GM12878 (cell line): ENCODE results near the gene PCDHGA10. TPM values are rescaled to one million over a fixed set of nuclear protein-coding genes. Genes with fewer than 3 reads are reported as not detected.

ENCODE experiments used
- ASH2L ChIP-seq: fragments of 300-600, 200-600 bp; sonication (generic); IDR thresholded peaks from 2 replicates; pipeline ENCODE4 v1.6.1; 2017; ENCODE audit warnings: low read depth, mild to moderate bottlenecking, borderline replicate concordance
- FOXK2 ChIP-seq: fragments of 450-650 bp; IDR thresholded peaks from 2 replicates; pipeline ENCODE4 v1.6.1; 2017; ENCODE audit warnings: mild to moderate bottlenecking, moderate library complexity
- IKZF1 ChIP-seq: fragments of 450-650 bp; conservative IDR thresholded peaks from 2 replicates; pipeline ENCODE4 v1.6.1; 2017; ENCODE audit warnings: antibody characterized with exemption, mild to moderate bottlenecking
- IRF4 ChIP-seq: IDR thresholded peaks from 2 replicates; pipeline ENCODE4 v1.6.1; 2011; ENCODE audit warnings: low read depth, low read length
- MEF2B ChIP-seq: fragments of 450-650 bp; IDR thresholded peaks from 2 replicates; pipeline ENCODE4 v1.6.1; 2018; ENCODE audit warnings: mild to moderate bottlenecking, moderate library complexity; ENCODE audit not compliant: partially characterized antibody, poor library complexity, severe bottlenecking
- NR2F1 ChIP-seq: fragments of 450-650 bp; conservative IDR thresholded peaks from 2 replicates; pipeline ENCODE4 v1.6.1; 2017; ENCODE audit warnings: mild to moderate bottlenecking
- NRF1 ChIP-seq: conservative IDR thresholded peaks from 2 replicates; pipeline ENCODE4 v1.6.1; 2011; ENCODE audit warnings: mild to moderate bottlenecking, low read depth, low read length, improper control_type of control experiment
- SMAD5 ChIP-seq: IDR thresholded peaks from 2 replicates; pipeline ENCODE4 v1.6.1; 2016; ENCODE audit warnings: antibody characterized with exemption, low read depth
- ZBTB40 ChIP-seq: fragments of 450-650 bp; IDR thresholded peaks from 2 replicates; pipeline ENCODE4 v1.6.1; 2016; ENCODE audit warnings: mild to moderate bottlenecking, moderate library complexity, borderline replicate concordance
- ZNF217 ChIP-seq: fragments of 450-650 bp; IDR thresholded peaks from 2 replicates; pipeline ENCODE4 v1.6.1; 2017; ENCODE audit warnings: antibody characterized with exemption, mild to moderate bottlenecking
- polyA plus RNA-seq, 11 experiments: library from polyadenylated mRNA; depleted of rRNA in 4 of 11; unstranded in 6 of 11; stranded (reverse) in 5 of 11; fragments of >200 nt; fragmentation: Nextera tagmentation in 4 of 11; fragmentation: Illumina TruSeq in 1 of 11; extraction: Ambion mirVana in 4 of 11; extraction: Trizol in 1 of 11; gene quantifications; 1 replicate in 1 of 11; 2 replicates in 10 of 11; pipeline versions ENCODE4 v1.2.1 to v1.2.3, GENCODE V29; 2011 to 2016; ENCODE audit warnings: inconsistent platforms in 2 of 11, missing spikeins in 2 of 11, low read depth in 1 of 11
- total RNA-seq, 4 experiments: library from RNA; depleted of rRNA in 3 of 4; stranded (reverse); fragments of >200 nt in 3 of 4; fragmentation: Illumina TruSeq in 1 of 4; extraction: Trizol in 1 of 4; gene quantifications; 2 replicates each; pipeline versions ENCODE4 v1.2.1 to v1.2.3, GENCODE V29; 2013 to 2021

PCDHGA10 gene
- total and polyA plus RNA-seq, 10 of the 15 experiments (the other 5 are each of a cell fraction or from before 2014, with no cell fraction given): 0.39 to 2.2 (median 1.1) TPM

GRCh38 chr5:141422742-141423291 is 10.0 kb downstream of the PCDHGA10 start (continued):
- TF ChIP-seq ZBTB40 (no peak), NR2F1 (no peak), MEF2B (no peak), FOXK2 (no peak), IRF4 (no peak), SMAD5 (no peak), ASH2L (no peak), IKZF1 (no peak), NRF1 (no peak), ZNF217 (no peak)
- TF ChIP-seq, all 136 proteins: peak for 0
